Activated CD8-positive, alpha-beta memory T cell treated with anti-CD3 and anti-CD28 coated beads, Interleukin-2, amount 50 U/mL, for 1 hour (primary cell): ENCODE data around the gene PANX3.

Experiments
- DNase-seq: peaks from one replicate; pipeline ENCODE4 v3.0.0-alpha.2; 2020; ENCODE audit errors: extremely low read depth

Gene PANX3

DNA sequence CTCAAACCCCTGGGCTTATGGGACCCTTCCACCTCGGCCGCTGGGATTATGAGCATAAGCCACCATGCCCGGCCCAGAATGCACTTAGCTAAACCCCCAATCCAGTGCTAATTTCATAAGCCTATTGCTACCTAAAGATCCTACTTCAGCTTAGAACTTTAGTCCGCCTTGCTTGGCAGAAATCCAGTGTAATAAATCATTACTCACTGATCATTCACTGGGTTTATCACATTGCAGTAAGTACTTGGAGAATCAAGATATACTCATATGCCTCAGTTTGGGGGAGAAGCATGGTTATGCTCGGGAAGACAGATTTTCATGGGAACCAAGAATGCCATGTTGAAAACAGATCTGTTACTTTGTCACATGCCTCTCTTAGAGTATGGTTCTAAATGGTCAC is 7.6 kb downstream of the PANX3 start:
- DNase-seq, result no peak

DNA sequence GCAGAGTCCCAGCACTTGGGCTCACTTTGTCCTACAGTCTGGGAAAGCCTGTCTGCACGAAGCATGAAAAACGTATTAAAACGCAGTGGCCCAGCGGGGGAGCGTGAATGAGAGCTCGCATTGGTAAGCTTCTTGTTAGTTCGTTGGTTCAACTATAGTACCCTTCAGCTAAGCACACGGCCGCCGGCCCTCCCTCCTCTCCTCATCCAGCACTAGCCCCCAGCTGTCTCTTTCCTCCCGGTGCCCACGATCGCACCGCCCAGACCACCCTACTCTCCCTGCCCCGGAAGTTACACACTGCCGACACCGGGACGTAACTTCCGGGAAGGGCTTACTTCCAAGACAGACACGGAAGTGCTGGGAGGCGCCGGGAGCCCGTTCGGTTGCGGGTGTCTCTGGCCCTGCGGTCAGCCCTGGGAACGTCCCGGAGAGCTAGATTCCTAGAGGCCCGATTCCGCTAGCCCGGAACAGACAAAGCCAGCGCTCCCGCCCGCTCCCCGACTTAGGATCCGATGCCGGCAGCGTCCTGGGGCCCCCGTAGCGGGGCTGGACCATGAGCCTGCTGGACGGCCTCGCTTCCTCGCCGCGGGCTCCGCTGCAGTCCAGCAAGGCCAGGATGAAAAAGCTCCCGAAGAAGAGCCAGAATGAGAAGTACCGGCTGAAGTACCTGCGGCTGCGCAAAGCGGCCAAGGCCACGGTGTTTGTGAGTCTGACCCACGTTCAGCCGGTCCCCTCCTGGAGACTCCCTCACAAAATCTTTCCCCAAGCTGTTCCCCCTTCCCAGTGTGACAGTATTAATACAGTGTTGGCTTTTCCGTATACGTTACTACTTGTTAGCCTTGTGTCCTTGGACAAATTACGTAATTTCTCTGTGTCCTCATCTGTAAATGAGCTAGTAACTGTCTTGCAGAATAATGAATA is 11.6 kb downstream of the PANX3 start, which contains the start of gene TBRG1:
Gene TBRG1 (plus strand): TSS at position 334 of the 921 bp plus-strand sequence. CDS start 220 bp downstream, at position 554.
- DNase-seq, result peak; percentile 63

DNA sequence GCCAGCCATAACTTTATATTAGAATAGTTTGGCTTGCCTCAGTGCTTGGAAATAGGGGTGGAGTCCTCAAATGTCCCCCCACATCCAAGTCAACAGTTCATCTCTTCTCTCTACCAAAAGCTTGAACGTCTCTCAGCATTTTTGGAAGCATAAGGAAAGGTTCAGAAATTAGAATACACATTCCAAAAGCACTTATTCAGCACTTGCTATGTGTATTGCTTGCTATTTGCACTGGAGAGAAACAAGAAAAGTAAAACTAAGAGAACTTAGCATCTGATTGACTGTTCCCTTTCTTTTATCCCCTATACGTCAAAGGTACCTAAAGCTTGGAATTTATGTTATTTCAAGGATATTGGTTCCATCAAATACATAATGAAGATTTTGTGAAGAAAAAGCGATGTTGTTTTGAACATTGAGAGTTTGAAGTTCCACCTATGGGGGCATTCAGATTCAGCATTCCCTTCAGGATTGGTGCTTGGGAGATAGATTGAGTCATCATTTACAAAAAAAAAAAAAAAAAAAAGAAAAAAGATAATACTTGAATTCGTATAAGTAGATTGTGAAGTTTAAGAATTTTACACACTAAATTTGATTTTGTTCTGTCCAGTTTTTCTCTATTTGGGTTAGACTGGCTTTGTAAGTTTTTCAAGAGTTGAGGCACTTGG is 12.8 kb downstream of the PANX3 start:
- DNase-seq, result no peak

DNA sequence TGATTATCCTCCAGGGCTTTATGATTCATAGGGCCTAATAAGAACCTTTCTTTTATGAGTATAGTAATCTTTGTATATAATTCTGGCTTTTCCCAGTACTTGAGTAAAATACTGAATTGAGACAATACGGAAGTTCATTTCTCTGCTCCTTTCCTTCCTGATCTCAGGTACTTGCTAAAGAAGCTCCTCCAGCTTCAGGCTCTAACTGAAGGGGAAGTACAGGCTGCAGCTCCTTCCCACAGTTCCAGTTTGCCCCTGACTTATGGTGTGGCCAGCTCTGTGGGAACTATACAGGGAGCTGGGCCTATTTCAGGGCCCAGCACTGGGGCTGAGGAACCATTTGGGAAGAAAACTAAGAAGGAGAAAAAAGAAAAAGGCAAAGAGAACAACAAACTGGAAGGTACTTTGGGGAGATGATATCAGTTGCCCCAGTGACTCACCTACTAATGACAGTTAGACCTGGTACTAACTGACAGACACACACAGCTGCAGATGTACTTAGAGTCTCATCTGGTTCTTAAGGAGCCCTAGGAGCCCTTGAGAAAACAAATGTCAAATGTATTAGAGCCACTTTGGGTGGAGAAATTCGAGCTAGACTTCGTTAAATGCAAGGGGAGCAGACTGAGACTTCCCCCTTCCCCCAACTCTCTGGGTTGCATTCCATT is 14.4 kb downstream of the PANX3 start:
- DNase-seq, result no peak

DNA sequence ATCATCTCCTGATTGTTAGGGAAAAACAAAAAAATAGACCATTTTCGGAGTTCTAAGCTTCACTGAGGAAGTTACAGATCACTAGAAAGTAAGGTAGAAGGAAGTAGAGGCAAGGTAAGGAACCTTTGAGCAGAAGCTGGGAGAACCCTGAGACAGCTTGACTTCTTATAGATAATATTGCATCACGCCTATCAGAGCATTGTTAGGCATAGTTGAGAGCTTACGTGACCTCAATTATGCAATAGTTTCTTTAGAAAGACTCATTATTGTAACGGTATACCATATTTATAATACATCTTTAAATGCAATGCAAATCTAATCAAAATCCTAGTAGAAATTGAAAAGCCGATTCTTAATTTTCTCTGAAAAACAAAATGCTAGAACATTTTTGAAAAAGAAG is 16.3 kb downstream of the PANX3 start:
- DNase-seq, result no peak

DNA sequence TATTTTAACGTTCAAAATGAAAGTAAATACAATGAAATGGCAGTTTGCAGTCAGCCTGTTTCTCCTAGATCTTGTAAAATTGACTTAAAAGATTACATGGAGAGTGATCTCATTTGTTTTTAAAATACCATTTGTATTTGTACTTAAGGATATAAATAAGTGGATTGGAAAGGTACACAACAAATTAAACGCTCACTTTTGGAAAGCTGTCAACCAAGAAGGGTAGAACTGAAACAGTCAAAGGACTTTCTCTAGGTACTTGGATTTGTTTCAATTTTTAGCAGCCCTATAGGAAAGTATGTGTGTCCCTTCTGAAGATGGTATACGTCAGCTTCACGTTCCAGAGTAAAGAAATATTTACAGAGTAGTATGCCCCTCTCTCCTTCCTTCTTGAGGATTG is 18.7 kb downstream of the PANX3 start:
- DNase-seq, result no peak

DNA sequence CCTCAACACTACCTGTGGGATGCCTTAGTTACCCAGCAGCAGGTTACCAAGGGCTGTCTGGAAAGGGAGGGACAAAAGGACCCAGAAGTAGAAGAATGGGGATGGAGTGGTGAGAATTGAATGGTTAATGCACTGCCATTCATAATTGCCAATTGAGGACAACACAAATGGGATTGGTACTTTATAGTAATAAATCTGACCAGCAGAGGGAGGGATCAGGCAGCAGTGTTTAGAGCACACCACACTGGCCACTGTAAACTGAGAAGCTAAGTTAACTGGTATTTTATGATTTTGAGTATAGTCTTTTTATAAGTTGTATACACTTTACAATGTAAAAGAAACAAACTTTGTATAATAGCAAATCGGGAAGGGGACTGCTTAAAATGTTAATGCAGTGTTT is 22.1 kb downstream of the PANX3 start:
- no peak for DNase-seq

DNA sequence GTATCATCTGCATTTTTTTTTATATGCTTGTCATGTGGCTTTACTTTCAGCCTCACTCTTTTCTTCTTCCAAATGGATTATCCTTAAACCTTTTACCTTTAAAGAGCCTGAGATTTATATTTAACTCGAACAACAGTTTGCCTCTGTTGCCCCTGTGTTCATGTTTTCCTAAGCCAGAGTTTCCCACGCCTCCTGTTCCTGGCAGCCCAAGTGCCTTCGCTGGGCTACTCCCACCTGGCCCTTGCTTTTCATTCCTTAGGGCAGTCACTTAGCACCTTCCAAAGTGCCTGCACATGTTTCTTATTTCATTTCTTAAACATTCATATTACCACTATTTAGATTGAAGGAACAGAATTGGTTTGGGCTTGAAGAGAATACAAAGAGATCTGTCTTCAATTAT is 24.7 kb downstream of the PANX3 start:
- no peak for DNase-seq

DNA sequence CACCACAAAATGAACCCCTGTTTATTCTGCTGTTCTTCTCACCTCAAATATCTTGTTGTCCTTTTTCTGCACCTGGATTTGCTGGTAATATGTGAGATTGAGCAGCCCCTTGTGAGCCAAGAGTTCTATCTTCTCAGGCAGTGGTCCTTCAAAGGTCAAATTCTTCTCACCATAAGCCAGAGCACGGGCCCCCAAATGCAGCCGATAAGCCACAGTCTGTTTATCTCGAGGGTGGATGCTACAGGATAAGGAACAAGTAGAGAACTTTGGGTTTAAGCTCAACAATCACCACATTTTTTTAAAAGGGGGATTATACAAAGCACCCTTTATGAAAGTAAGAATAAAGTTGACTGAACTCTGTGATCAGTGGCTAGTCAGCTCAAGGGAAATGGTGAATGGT is 27.3 kb downstream of the PANX3 start:
- no peak for DNase-seq

DNA sequence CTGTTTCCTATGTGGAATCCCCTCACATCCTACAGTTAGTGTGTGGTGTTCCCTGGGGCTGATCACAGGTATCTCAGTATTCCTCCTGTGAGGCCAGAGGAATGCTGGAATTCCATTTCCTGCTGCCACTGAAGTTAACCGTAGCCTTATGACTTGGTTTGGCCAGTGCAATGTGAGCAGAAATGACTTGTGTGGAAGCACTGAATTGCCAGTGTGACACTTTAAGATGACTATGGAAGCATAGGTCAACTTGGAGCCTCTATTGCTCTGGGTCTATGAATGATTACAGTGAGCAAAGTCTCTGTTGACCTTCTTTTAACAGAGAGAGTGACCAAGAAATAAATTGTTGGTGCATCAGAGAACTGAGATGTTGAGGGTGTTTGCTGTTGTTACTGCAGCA is 28.0 kb downstream of the PANX3 start:
- DNase-seq, result no peak

DNA sequence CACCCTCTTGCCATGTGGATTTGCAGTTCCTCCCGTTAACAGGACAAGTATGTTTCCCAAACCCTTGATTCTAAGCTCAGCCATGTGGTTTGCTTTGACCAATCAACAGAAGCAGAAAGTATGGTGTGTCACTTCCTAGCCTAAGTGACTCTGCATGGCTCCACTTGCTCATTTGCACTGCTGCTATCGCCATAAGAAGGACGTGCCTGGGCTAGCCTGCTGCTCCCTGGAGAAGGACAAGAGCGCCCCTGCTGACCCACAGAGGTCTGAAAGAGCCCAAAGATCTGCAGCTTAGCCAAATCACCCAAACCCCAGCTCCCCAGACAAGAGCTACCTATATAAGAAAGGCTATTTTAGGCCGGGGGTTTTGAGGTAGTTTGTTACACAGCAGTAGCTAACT is 29.4 kb downstream of the PANX3 start:
- no peak for DNase-seq

DNA sequence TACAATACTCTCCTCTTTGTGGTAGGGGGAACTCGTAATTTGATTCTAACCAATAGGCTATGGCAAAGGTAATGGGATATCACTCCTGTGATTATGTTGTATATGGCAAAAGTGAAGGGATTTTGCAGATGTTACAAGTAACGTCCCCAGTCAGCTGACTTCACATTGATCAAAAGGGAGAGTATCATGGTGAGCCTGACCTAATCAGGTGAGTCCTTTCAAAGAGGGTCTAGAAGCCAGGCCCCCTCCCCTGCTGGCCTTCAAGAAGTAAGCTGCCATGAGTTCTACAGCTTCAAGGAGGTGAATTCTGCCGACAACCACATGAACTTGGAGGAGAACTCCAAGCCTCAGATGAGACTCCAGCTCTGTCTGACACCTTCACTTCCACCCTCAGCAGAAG is 31.4 kb downstream of the PANX3 start:
- no peak for DNase-seq

DNA sequence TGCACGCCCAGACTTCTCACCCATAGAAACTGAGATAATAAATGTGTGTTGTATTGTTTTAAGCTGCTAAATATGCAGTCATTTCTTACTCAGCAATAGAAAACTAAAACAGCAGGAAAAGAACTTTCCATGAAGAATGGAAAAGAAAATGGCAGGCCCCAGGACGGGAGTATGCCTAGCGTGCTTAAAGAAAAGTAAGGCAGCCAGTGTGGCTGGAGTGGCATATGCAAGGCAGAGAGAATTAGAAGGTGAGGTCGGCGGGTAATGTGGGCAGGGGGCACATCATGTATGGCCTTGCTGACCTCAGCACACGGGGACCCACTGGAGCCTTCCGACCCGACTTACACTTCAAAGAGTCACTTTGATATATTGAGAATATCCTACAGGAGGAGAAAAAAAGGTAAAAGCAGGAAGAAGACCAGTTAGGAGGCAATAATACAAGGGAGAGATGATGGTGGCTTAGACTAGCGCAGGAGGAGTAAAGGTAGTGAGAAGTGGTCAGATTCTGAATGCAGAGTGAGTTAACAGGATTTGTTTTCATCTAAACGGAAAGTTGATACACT is 31.9 kb downstream of the PANX3 start:
- DNase-seq, result no peak

DNA sequence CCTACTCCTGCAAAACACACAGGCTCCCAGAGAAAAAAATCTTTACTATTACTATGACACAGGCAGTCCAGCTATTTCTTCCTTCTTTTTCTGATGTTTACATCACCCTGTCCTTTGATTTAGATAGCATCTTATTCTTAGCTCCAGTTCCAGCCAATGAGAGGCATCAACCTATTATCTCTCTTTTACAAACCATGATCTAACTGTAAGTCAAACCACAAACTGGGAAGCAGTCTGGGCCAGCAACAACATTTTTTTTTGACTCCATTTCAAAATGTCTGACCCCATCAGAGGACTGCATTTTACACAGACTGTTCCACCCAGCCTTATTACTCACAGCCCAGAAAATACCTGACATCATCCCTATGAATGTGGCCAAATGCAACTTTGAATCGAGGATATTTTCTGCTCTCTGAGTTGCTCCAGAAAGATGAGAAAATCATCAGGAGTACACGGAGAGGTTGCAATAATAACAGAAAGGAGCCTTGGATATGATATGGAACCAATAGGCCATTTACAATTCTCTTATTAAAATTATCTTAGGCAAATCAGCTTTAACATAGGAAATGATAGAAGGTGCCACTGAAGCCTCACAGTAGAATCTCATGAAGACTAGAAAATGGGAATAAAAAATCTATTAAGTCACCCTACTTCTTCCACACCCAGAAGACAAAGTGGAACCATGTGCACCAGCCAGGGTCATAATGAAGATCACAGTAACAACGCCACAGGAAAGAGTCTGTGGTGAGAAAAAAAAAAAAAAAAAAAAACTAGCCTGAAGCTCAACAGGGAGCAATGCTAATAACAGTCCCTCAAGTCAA is 32.6 kb downstream of the PANX3 start:
- no peak for DNase-seq

DNA sequence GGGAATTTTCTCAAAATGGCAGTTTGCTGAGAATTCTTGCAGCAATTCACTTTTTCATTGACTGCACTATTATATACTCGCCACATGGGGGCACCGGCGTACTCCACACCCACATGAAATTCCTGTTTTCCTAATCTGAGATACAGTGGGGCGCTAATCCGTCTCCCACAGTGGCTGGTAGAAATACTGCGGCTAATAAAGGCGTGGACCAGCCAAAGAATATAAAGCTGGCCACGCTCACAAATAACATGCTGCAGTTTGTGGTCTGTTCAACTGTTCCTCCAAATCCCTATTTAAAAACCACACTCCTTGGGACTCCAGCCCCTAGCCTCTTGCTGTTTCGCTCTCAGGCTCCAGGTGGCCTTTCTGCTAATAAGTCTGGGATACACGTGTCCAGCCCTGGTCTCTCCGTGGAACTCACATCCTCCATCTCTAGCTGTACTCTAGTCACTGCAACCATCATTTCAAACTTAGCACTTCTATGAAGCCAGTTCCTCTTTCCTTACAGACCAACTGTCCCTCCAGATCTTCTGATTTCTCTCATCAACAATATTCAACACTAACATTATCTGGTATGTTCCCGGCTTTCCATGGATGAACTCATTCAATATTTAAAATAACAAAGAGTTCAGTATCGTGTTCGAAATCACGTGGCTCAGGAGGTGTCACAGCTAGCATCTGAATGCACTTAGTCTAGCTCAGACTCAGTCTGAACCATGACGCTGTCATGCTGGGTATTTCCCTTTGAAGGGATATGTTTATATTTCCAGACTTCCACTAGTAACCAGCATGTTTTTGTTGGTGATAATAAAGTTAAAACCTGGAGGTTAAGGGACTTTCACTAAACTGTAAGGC is 33.4 kb downstream of the PANX3 start:
- DNase-seq, result no peak

DNA sequence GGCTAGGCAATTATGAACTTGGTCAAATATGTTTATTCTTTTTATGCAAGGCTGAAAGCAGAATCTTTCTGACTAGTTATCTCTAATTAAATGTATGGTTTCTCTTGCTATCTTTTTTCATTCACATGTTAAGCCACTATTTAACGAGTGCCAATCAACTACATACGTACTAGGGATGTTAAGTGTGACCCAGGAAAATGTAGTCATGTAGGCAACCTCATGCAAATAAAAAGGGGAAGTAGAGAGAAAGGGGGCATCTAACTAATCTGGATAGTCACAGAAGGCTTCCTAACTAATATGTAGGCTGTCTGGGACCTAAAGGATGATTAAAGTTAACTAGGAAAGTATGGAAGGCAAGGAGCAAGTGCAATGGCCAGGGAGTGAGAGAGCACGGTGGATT is 34.9 kb downstream of the PANX3 start:
- DNase-seq, result no peak

DNA sequence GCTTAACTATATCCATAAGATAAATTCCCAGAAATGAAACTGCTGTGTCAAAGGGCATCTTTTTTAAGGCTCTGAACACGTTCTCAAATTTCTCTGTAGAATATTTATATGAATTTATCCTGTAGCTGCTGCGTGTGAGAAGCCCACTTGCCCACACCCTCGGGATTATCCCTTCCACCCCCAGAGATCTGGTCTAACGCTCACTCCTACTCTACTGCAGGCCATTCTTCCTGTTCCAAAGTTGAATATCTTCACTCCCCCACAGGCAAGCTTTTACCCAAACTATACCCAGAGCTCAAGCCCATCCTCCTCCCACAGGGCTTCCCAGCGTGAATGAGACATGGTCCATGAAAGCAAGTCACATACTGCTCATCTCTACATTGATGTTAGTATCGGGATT is 37.4 kb downstream of the PANX3 start:
- DNase-seq, result no peak

DNA sequence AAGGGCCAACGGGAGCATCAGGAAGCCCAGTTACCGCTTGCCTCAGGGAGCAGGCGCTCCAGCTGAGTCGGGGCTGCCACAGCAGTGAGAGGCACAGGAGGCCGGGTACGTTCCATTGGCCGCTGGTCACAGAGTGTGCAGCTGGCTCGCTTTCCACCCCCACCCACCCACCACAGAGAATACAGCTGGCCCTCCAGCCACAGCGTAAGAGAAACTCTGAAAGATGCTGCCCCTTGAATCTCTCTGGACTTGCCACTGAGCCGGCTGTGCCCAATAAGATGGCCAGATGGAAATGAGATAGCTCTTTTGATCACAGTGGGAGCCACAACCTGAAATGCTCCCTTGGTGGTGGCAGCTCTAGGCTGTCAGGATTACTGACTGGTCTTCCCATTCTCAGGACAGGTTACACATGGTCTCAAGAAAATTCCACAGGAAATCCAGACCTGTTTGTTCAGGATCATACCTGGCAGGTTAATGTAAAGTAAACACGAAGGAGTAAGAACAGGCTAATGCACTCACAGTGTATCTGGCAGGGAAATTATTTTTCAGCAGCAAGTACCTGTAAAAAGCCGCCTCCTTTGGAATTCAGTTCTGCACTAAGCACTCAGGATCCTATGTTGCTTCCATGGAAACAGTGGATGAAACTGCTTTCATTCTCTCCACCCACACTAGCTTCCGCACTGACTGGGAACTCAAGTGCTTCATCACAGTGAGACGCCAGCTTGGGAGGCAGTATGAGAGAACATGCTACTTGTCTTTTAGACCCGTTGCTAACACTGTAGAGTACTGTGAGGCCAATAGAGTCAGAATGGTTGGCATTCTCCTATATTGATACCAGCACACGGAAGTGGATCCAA is 45.8 kb downstream of the PANX3 start:
- no peak for DNase-seq

DNA sequence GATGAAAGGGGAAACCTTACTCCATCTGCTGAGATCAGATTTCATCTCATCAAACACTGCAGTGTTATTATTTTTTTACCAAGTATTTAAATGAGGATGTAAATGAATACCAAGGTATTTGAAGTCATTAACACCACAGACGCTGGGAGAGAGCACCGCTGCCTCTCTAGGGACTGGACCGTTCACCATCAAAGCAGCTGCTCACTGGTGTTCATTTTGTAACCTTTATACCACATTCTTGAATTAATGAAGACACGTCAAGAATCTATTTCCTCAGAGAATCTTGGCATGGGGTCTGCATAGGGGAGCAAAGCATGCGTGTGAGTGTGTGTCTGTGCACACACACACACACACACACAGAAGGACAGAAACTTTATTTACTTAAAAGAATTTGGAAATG is 46.7 kb downstream of the PANX3 start:
- no peak for DNase-seq

DNA sequence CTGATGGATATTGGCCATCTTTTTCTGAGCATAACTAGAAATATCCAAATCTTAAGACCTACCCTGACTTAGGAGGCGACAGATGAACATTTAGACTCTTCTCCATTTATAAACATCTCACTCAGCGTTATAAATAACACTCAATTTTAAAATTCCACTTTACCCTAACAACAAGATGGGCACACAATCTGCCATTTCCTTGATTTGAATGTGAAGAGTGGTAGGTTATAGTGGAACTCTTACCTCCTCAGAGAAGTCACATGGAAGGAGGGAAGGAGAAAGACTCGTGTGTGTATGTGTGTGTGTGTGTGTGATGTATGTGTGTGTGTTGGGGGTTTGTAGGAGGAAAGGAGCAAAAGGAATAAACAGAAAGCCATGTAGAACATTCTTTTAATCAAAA is 47.3 kb downstream of the PANX3 start:
- DNase-seq, result no peak
